ENCODE data around the gene KAT2B. TPM values are rescaled to one million over a fixed set of nuclear protein-coding genes. Genes with fewer than 3 reads are reported as not detected.

The KAT2B gene
- total RNA-seq, 4 donors from 2014 or later: 21.3 to 47.0 (median 33.3) TPM

GRCh38 chr3:20066079-20066478, 25.8 kb downstream of the KAT2B start:
- TF ChIP-seq CTCF (IDR thresholded peaks at IDR 0.05): no peak
- ATAC-seq (ENCODE audit: low FRiP score): no peak

GRCh38 chr3:20066850-20067617, 26.8 kb downstream of the KAT2B start:
- ATAC-seq (ENCODE audit: low FRiP score): no peak

More at GRCh38 chr3:20066079-20066478, 25.8 kb downstream of the KAT2B start:
- no peak for DNase-seq (ENCODE audit: low spot score)

GRCh38 chr3:20068512-20069177, 28.4 kb downstream of the KAT2B start:
- DNase-seq (ENCODE audit: low spot score) (no peak), ATAC-seq (ENCODE audit: low FRiP score) (no peak)
- TF ChIP-seq CTCF (IDR thresholded peaks at IDR 0.05): no peak

More at GRCh38 chr3:20066850-20067617, 26.8 kb downstream of the KAT2B start:
- no peak for DNase-seq (ENCODE audit: low spot score)
- TF ChIP-seq CTCF (IDR thresholded peaks at IDR 0.05): no peak

- ATAC-seq (ENCODE audit: low FRiP score): no peak
- no peak for DNase-seq (ENCODE audit: low spot score)
- no peak for TF ChIP-seq CTCF (IDR thresholded peaks at IDR 0.05)
Observed at GRCh38 chr3:20069178-20069532, 28.9 kb downstream of the KAT2B start.

- ATAC-seq (ENCODE audit: low FRiP score): no peak
- no peak for DNase-seq (ENCODE audit: low spot score)
- no peak for TF ChIP-seq CTCF (IDR thresholded peaks at IDR 0.05)
Observed at GRCh38 chr3:20071175-20071574, 30.9 kb downstream of the KAT2B start.

- no peak for TF ChIP-seq CTCF (IDR thresholded peaks at IDR 0.05)
- no peak for DNase-seq (ENCODE audit: low spot score)
- ATAC-seq (ENCODE audit: low FRiP score): no peak
Observed at GRCh38 chr3:20072422-20072821, 32.2 kb downstream of the KAT2B start.

GRCh38 chr3:20073068-20073467, 32.8 kb downstream of the KAT2B start:
- no peak for ATAC-seq (ENCODE audit: low FRiP score)
- DNase-seq (ENCODE audit: low spot score): no peak
- TF ChIP-seq CTCF (IDR thresholded peaks at IDR 0.05): no peak

Measured in omental fat pad (tissue), 4 donors.